ENCODE data around the gene TEX54.

Gene TEX54

DNA sequence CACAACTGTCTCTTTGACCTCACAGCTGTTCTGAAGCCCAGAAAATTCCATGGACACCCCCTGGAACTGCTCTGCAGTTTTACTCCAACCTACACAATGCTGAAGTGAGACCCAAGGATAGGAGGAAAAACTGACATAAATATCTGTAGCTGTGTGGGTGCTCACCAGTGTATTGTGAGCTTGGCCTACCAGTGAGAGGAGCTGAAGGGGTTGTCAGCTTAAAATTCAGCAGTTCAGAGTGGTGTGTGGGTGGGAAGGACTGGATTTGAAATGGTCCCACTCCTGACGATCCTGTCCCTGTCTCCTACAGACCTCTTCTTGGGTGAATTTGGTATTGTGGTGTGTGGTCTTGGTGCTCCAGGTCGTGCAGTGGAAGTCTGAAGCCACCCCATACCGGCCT lies 43.1 kb downstream of the TEX54 start:
- TF ChIP-seq FOXP2 (optimal IDR thresholded peaks at IDR 0.05; ENCODE audit: borderline replicate concordance, extremely low read depth, extremely low read length, insufficient read depth) = no peak
- TF ChIP-seq SIN3A (IDR thresholded peaks at IDR 0.05; ENCODE audit: borderline replicate concordance, insufficient read depth, low read length) = no peak
- TF ChIP-seq TAF1 (IDR thresholded peaks at IDR 0.05; ENCODE audit: borderline replicate concordance, insufficient read depth, low read length) = no peak
- TF ChIP-seq POLR2AphosphoS5 (IDR thresholded peaks at IDR 0.05; ENCODE audit: low read depth, low read length) = no peak
- TF ChIP-seq, protein P1, sequence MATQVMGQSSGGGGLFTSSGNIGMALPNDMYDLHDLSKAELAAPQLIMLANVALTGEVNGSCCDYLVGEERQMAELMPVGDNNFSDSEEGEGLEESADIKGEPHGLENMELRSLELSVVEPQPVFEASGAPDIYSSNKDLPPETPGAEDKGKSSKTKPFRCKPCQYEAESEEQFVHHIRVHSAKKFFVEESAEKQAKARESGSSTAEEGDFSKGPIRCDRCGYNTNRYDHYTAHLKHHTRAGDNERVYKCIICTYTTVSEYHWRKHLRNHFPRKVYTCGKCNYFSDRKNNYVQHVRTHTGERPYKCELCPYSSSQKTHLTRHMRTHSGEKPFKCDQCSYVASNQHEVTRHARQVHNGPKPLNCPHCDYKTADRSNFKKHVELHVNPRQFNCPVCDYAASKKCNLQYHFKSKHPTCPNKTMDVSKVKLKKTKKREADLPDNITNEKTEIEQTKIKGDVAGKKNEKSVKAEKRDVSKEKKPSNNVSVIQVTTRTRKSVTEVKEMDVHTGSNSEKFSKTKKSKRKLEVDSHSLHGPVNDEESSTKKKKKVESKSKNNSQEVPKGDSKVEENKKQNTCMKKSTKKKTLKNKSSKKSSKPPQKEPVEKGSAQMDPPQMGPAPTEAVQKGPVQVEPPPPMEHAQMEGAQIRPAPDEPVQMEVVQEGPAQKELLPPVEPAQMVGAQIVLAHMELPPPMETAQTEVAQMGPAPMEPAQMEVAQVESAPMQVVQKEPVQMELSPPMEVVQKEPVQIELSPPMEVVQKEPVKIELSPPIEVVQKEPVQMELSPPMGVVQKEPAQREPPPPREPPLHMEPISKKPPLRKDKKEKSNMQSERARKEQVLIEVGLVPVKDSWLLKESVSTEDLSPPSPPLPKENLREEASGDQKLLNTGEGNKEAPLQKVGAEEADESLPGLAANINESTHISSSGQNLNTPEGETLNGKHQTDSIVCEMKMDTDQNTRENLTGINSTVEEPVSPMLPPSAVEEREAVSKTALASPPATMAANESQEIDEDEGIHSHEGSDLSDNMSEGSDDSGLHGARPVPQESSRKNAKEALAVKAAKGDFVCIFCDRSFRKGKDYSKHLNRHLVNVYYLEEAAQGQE (IDR thresholded peaks at IDR 0.05; ENCODE audit: insufficient read depth in 1 of 2, low read depth in 2 of 2, low read length in 2 of 2) = no peak

DNA sequence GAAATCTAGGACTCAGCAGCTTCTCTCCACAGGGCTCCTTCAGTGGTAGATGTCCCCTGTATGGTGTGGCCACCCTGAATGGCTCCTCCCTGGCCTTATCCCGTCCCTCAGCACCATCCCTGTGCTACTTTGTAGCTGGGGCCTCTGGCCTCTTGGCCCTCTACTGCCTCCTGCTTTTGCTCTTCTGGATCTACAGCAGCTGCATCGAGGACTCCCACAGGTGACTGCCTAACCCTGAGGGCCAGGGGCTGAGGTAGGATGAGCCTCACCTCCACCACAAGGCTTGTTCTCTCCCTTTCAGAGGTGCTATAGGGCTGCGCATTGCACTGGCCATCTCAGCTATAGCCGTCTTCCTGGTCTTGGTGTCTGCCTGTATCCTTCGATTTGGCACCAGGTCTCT lies 43.6 kb downstream of the TEX54 start:
- TF ChIP-seq, protein P1 (IDR thresholded peaks at IDR 0.05; ENCODE audit: insufficient read depth in 1 of 2, low read depth in 2 of 2, low read length in 2 of 2) = no peak
- no peak for TF ChIP-seq SIN3A (IDR thresholded peaks at IDR 0.05; ENCODE audit: borderline replicate concordance, insufficient read depth, low read length)
- TF ChIP-seq POLR2AphosphoS5 (IDR thresholded peaks at IDR 0.05; ENCODE audit: low read depth, low read length) = no peak
- no peak for TF ChIP-seq TAF1 (IDR thresholded peaks at IDR 0.05; ENCODE audit: borderline replicate concordance, insufficient read depth, low read length)
- TF ChIP-seq FOXP2 (optimal IDR thresholded peaks at IDR 0.05; ENCODE audit: borderline replicate concordance, extremely low read depth, extremely low read length, insufficient read depth) = no peak

- TF ChIP-seq FOXP2 (optimal IDR thresholded peaks at IDR 0.05; ENCODE audit: borderline replicate concordance, extremely low read depth, extremely low read length, insufficient read depth) (peak; percentile 85), TAF1 (IDR thresholded peaks at IDR 0.05; ENCODE audit: borderline replicate concordance, insufficient read depth, low read length) (peak; percentile 97; the same call in 1 of the 2 replicates), SIN3A (IDR thresholded peaks at IDR 0.05; ENCODE audit: borderline replicate concordance, insufficient read depth, low read length) (peak; percentile 90), POLR2AphosphoS5 (IDR thresholded peaks at IDR 0.05; ENCODE audit: low read depth, low read length) (peak; percentile 97)
- TF ChIP-seq, protein P1 (IDR thresholded peaks at IDR 0.05; ENCODE audit: insufficient read depth in 1 of 2, low read depth in 2 of 2, low read length in 2 of 2) = peak; percentile 42 to 62; a peak in 3 of 4 replicates
Measured at GRCh38 chr11:62787005-62787759, 45.5 kb downstream of the TEX54 start, which contains the start of gene TMEM179B. Gene TMEM179B (plus strand): TSS chr11:62787402. CDS start chr11:62787432, 30 bp downstream.

GRCh38 chr11:62786318-62787004 lies 46.2 kb downstream of the TEX54 start:
- TF ChIP-seq POLR2AphosphoS5 (IDR thresholded peaks at IDR 0.05; ENCODE audit: low read depth, low read length) (no peak), SIN3A (IDR thresholded peaks at IDR 0.05; ENCODE audit: borderline replicate concordance, insufficient read depth, low read length) (peak; percentile 71; the same call in 1 of the 2 replicates), FOXP2 (optimal IDR thresholded peaks at IDR 0.05; ENCODE audit: borderline replicate concordance, extremely low read depth, extremely low read length, insufficient read depth) (peak; percentile 31), TAF1 (IDR thresholded peaks at IDR 0.05; ENCODE audit: borderline replicate concordance, insufficient read depth, low read length) (0 out of 2 replicates have a peak, but pooled peaks have one; percentile 48)

- TF ChIP-seq, protein P1 (IDR thresholded peaks at IDR 0.05; ENCODE audit: insufficient read depth in 1 of 2, low read depth in 2 of 2, low read length in 2 of 2) = no peak
- TF ChIP-seq TAF1 (IDR thresholded peaks at IDR 0.05; ENCODE audit: borderline replicate concordance, insufficient read depth, low read length) = no peak
- no peak for TF ChIP-seq SIN3A (IDR thresholded peaks at IDR 0.05; ENCODE audit: borderline replicate concordance, insufficient read depth, low read length)
- no peak for TF ChIP-seq POLR2AphosphoS5 (IDR thresholded peaks at IDR 0.05; ENCODE audit: low read depth, low read length)
- TF ChIP-seq FOXP2 (optimal IDR thresholded peaks at IDR 0.05; ENCODE audit: borderline replicate concordance, extremely low read depth, extremely low read length, insufficient read depth) = no peak
Measured at GRCh38 chr11:62782753-62783152, 49.9 kb downstream of the TEX54 start.

Data from PFSK-1 (cell line).